ENCODE results near the gene LCN6.

GRCh38 chr9:136711751-136712689 is 36.3 kb downstream of the LCN6 start, which contains the start of gene DIPK1B:
- TF ChIP-seq CTCF (IDR thresholded peaks at IDR 0.05; ENCODE audit: insufficient read depth, low read depth, low read length) (no peak), EZH2 (IDR thresholded peaks at IDR 0.05; ENCODE audit: insufficient read depth, low read length) (peak; percentile 73)

Data from astrocyte (in vitro differentiated cells and primary cell).